PC-9 (cell line): Measurements from ENCODE around the gene PPM1E. TPM values are rescaled to one million over a fixed set of nuclear protein-coding genes. Genes with fewer than 3 reads are reported as not detected.

ENCODE experiments used
- BruUV-seq: library from RNA; stranded (reverse); fragments of 400-500 nt; replicated peaks from 2 replicates; lab custom pipeline; 2021; lab: Mats Ljungman, UMichigan
- CTCF ChIA-PET: fragments of 300-600 bp; sonication (Branson Sonifier 250); formaldehyde crosslinking; loops from one replicate; lab custom pipeline; 2022; ENCODE audit warnings: antibody characterized with exemption; lab: Charles Lee
- POLR2A ChIA-PET: fragments of 300-600 bp; sonication (Branson Sonifier 250); formaldehyde crosslinking; loops from one replicate; lab custom pipeline; 2022; ENCODE audit warnings: antibody characterized with exemption; ENCODE audit not compliant: unreplicated experiment; lab: Charles Lee
- DNase-seq, 2 experiments: peaks; one replicate each; pipeline versions ENCODE4 v3.0.0 to v3.0.0-alpha.2; 2015 to 2022; ENCODE audit warnings: mixed read lengths in 1 of 2
- H2AFZ ChIP-seq: fragments of 200-600 bp; sonication (generic); 2 replicates; pipeline ENCODE4 v1.8.1; 2017; ENCODE audit warnings: antibody characterized with exemption
- H3F3A ChIP-seq: fragments of 200-600 bp; sonication (generic); 2 replicates; pipeline ENCODE4 v1.8.1; 2017; ENCODE audit warnings: antibody characterized with exemption, mild to moderate bottlenecking, low read depth; ENCODE audit not compliant: insufficient read depth
- H3K27ac ChIP-seq: fragments of 200-600 bp; sonication (generic); 2 replicates; pipeline ENCODE4 v1.6.1; 2016; ENCODE audit warnings: mixed run types
- H3K27me3 ChIP-seq: fragments of 200-600 bp; sonication (generic); 2 replicates; pipeline ENCODE4 v1.6.1; 2016; ENCODE audit warnings: low read depth, mixed run types; ENCODE audit not compliant: insufficient read depth
- H3K36me3 ChIP-seq: fragments of 200-600 bp; sonication (generic); 2 replicates; pipeline ENCODE4 v1.6.1; 2016; ENCODE audit warnings: low read depth, mixed run types
- H3K4me1 ChIP-seq: fragments of 200-600 bp; sonication (generic); replicated peaks from 2 replicates; pipeline ENCODE4 v1.6.1; 2016; ENCODE audit warnings: mixed run types; ENCODE audit not compliant: insufficient read depth
- H3K4me2 ChIP-seq: fragments of 200-600 bp; sonication (generic); 2 replicates; pipeline ENCODE4 v1.6.1; 2017; ENCODE audit warnings: mixed run types
- H3K4me3 ChIP-seq: fragments of 200-600 bp; sonication (generic); 2 replicates; pipeline ENCODE4 v1.6.1; 2016; ENCODE audit warnings: mixed run types
- H3K79me2 ChIP-seq: fragments of 200-600 bp; sonication (generic); 2 replicates; pipeline ENCODE4 v1.6.1; 2017; ENCODE audit warnings: low read depth, mixed run types
- H3K9me2 ChIP-seq: fragments of 200-600 bp; sonication (generic); 2 replicates; pipeline ENCODE4 v1.8.1; 2017; ENCODE audit warnings: mild to moderate bottlenecking; ENCODE audit not compliant: insufficient read depth
- H3K9me3 ChIP-seq: fragments of 200-600 bp; sonication (generic); 2 replicates; pipeline ENCODE4 v1.8.1; 2016; ENCODE audit warnings: low read depth; ENCODE audit not compliant: insufficient read depth
- H4K20me1 ChIP-seq: fragments of 200-600 bp; sonication (generic); 2 replicates; pipeline ENCODE4 v1.8.1; 2017; ENCODE audit not compliant: insufficient read depth
- CTCF ChIP-seq: fragments of 200-600 bp; sonication (generic); conservative IDR thresholded peaks from 2 replicates; pipeline ENCODE4 v1.6.1; 2017; ENCODE audit warnings: mixed run types, antibody characterized with exemption, mild to moderate bottlenecking, moderate library complexity
- EZH2 ChIP-seq: fragments of 200-600 bp; sonication (generic); IDR thresholded peaks from 2 replicates; pipeline ENCODE4 v1.8.0; 2017; ENCODE audit warnings: antibody characterized with exemption, low read depth
- intact Hi-C: fragments of 100-400 bp; cut with micrococcal nuclease; formaldehyde crosslinking; loops from one replicate; pipeline ENCODE4 v1.10.0; 2022; ENCODE audit not compliant: unreplicated experiment
- total RNA-seq: library from RNA; stranded (reverse); gene quantifications from 2 replicates; pipeline ENCODE4 v1.2.3, GENCODE V29; 2021

PPM1E gene
- total RNA-seq, 1 experiment from 2014 or later = 0.04 TPM

GRCh38 chr17:58730937-58731336 lies 24.7 kb upstream of the PPM1E start:
- intact Hi-C loops = no loop called here

GRCh38 chr17:58734040-58734439 lies 21.6 kb upstream of the PPM1E start:
- no peak for DNase-seq
- Histone ChIP-seq H3K4me3 (no peak overlapping the region), H3K9me2 (no peaks in the 10 kb centered on the region), H3K36me3 (no peaks in the 10 kb centered on the region), H3K9me3 (no peaks in the 10 kb centered on the region), H3F3A (no peaks in the 10 kb centered on the region), H3K4me2 (no peak overlapping the region), H3K27ac (no peak overlapping the region), H3K79me2 (no peaks in the 10 kb centered on the region), H2AFZ (no peak overlapping the region), H3K4me1 (no peaks in the 10 kb centered on the region; the same call in 1 of the 2 replicates), H4K20me1 (no peaks in the 10 kb centered on the region), H3K27me3 (no peaks in the 10 kb centered on the region)
- no TSS peak for BruUV-seq
- CTCF ChIA-PET = no interaction called here
- POLR2A ChIA-PET = interaction anchor here (0.6 kb wide), 1 partner anchor 757 kb away, joined by 3 read pairs; no protein-coding TSS in a partner anchor
- intact Hi-C loops = no loop called here
- TF ChIP-seq CTCF (no peak), EZH2 (no peak)

More at GRCh38 chr17:58730937-58731336, 24.7 kb upstream of the PPM1E start:
- Histone ChIP-seq H3K9me3 (no peaks in the 10 kb centered on the region), H3F3A (no peaks in the 10 kb centered on the region), H2AFZ (no peak overlapping the region), H3K4me1 (no peaks in the 10 kb centered on the region), H3K4me2 (no peak overlapping the region), H4K20me1 (no peaks in the 10 kb centered on the region), H3K36me3 (no peaks in the 10 kb centered on the region), H3K27ac (no peak overlapping the region), H3K9me2 (no peaks in the 10 kb centered on the region), H3K4me3 (no peak overlapping the region), H3K79me2 (no peaks in the 10 kb centered on the region), H3K27me3 (no peaks in the 10 kb centered on the region)
- no peak for DNase-seq
- BruUV-seq = no TSS peak
- TF ChIP-seq EZH2 (no peak), CTCF (no peak)
- ChIA-PET CTCF (no interaction called here), POLR2A (interaction anchor here (0.6 kb wide), 1 partner anchor 278 kb away, joined by 3 read pairs; no protein-coding TSS in a partner anchor)

- CTCF ChIA-PET = no interaction called here
- intact Hi-C loops = no loop called here
Measured at GRCh38 chr17:58734811-58735210, 20.8 kb upstream of the PPM1E start.

More at GRCh38 chr17:58734811-58735210, 20.8 kb upstream of the PPM1E start:
- no peaks in the 10 kb centered on the region for H3K9me3 ChIP-seq
- no peak overlapping the region for H2AFZ ChIP-seq
- 0 out of 2 replicates have a peak overlapping the region, but pooled peaks have one; percentile 4 for H3K27ac ChIP-seq
- no peaks in the 10 kb centered on the region for H3K9me2 ChIP-seq
- no peaks in the 10 kb centered on the region for H3K79me2 ChIP-seq
- TF ChIP-seq CTCF (no peak), EZH2 (no peak)
- H3K4me1 ChIP-seq = no peaks in the 10 kb centered on the region; the same call in 1 of the 2 replicates
- H3F3A ChIP-seq = no peaks in the 10 kb centered on the region
- POLR2A ChIA-PET = interaction anchor here (0.6 kb wide), 2 partner anchors 14 to 475 kb away, joined by 9 to 15 read pairs; no protein-coding TSS in a partner anchor
- no peaks in the 10 kb centered on the region for H3K27me3 ChIP-seq
- H3K4me3 ChIP-seq = no peak overlapping the region
- H3K36me3 ChIP-seq = no peaks in the 10 kb centered on the region
- H4K20me1 ChIP-seq = no peaks in the 10 kb centered on the region
- no TSS peak for BruUV-seq
- no peak for DNase-seq
- no peak overlapping the region for H3K4me2 ChIP-seq
